AML-193 (cell line): ENCODE data around the gene C1orf105.

Source experiments
- DNase-seq, 2 experiments: peaks; one replicate each; lab custom pipeline; 2025; lab: John Stamatoyannopoulos, UW

C1orf105 gene

GRCh38 chr1:172457479-172458130, 37.1 kb downstream of the C1orf105 start:
- DNase-seq: no peak

DNA sequence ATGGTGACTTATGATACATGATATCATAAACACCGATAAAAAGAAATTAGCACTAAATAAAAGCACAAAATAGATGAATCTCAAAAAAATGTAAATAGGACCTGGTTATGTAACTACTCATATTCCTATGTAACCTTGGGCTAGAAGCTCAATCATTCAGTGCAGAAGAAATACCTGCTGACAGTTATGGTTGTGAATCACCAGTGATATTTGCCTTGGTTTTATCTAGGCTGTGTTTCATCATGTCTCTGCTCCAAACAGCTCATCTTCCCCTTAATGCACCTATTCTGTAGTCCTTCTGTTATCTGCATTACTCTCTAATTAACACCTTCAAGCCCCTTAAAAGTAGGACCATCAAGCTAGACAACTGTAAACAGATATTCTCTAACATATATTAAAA, 39.7 kb downstream of the C1orf105 start:
- no peak for DNase-seq

- no peak for DNase-seq
Observed at GRCh38 chr1:172460887-172461315, 40.4 kb downstream of the C1orf105 start.

- DNase-seq: no peak
Observed at GRCh38 chr1:172465617-172466016, 45.1 kb downstream of the C1orf105 start.

- DNase-seq: no peak
Observed at GRCh38 chr1:172466795-172467407, 46.4 kb downstream of the C1orf105 start.

DNA sequence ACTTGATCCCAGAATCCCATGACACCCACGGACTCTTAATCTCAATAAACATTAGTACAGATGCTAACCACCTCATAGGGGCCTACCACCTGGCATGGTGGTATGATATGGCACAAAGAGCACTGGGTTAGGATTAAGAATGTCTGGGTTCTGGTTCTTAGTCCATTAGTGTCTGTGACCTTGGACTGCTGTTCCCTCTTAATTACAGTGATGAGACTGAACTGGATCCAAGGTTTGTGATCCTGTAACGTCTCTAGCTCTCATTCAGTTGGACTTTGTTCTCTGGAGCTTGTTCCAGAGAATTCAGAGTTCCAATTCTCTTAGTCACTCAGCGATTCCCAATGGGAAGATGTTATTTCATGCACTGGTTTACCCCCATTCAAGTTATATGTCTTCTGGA, 47.0 kb downstream of the C1orf105 start:
- DNase-seq: no peak

- no peak for DNase-seq
Observed at GRCh38 chr1:172468296-172468695, 47.8 kb downstream of the C1orf105 start.

DNA sequence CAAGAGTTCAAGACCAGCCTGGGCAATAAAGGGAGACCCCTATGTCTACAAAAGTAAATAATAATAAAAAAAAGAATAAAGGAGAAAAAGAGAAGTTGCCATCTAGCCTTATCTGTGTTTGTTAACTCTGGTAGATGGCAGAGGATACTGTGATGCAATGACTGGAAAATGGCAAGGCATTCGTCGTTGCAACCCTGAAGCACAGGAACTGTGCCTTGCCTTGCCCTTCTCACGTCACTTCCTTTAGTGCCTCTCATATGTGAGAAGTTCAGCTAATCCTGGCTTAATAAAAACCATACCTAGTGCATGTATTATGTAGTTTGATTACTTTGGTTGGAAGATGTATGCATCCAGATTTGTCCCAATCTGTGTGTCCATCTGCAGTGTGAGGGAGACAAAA, 49.2 kb downstream of the C1orf105 start:
- DNase-seq: peak; percentile 77 to 85

DNA sequence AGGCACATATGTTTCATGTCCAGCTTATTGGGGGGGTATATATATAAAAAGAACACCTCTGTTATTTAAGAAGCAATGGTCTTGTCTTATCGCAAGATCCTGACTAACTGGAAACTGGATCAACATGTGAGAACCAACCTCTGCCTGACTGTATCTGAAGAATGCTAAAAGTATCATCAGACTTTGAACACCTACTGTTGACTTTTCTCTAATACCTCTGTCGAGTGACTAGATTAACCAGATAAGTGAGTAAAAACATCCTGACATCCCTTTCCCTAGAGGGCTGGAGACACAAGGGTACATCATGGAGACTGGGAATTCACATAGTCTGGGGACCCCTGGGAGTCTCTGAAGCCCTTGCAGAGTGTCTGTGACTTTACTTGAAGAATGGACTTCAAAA, 49.7 kb downstream of the C1orf105 start:
- DNase-seq: no peak

GRCh38 chr1:172471666-172472065, 51.2 kb downstream of the C1orf105 start:
- DNase-seq: no peak

DNA sequence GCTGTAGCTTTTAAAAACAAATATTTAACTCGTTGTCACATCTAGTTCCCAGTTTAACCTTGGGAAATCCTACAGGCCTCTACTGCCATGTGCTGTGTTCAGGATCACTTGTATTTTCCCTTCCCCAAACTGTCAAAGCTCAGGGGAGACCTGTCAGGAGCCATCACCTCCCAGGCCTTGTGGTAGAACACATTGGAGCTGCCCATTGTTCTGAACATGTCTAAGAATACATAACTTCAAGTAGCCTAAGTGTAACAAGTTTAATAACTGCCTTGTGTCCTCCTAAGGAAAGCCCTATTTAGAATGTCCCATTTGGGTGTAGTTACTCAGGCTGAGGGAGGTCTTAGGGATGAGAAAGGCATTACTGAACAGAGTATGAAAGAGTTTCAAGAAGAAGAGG, 52.0 kb downstream of the C1orf105 start:
- no peak for DNase-seq

DNA sequence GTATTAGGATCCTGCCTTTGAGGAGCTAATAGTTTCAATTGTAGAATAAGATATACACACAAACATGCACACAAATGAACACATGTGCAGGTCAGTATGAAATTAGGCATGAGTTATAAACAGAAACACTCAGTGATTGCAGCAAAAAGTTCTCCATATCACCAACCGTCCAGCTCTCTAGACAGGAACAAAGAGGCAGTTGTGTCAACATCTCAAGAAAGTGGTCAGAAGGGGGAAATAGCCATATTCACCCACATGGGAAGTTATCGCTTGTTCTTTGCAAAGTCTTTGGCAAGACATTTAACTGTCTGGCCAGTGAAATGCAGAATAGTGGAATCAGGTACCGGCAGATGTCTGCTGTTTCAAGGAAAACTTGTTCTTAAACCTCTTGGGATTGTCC, 52.8 kb downstream of the C1orf105 start:
- DNase-seq: peak; percentile 99

DNA sequence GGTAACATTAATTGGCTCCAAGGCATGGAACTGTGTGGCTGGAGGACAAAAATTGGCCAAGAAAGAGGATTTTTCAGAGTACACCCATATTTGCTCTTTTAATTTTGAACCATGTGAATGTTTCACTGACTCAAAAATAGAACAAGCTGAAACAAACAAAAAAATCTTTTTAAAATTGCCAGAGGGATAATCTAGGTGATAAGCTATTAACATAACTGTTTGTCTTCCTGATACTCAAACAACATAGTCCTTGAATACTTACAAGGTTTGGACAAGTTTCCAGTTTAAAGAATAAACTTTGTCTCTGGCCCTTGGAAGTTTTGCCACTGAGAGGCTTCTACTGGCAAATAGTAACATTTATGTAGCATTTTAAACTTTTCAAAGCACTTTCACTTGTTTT, 53.4 kb downstream of the C1orf105 start:
- DNase-seq: no peak

DNA sequence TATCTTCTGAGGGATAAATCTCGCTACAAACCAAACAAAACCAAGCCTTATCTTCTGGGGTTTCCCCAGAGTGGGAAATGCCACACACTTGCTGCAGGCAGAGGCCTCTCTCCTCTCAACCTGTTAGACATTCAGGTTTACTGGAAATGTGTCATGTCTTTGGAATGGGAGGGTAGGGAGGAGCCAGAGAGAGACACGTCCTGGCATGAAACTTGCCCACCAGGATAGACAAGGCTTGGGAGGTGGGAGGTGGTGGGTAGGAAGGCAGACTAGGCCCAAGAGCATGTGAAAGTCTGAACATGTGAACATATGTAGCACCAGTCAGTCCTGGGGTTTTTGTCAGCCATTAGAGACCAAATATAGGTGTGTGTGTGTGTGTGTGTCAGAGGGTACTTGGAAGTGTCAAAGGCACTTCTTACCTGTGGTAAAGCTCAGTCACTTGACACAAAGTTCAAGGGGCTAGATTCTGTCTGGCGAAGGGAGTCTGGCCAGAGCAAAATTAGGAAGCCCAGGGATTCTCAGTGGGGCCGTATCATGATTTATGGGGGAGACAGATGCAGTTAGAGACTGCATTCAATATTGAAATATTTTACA, 55.8 kb downstream of the C1orf105 start:
- no peak for DNase-seq

GRCh38 chr1:172477216-172477615, 56.7 kb downstream of the C1orf105 start:
- DNase-seq: no peak

GRCh38 chr1:172477741-172478140, 57.3 kb downstream of the C1orf105 start:
- no peak for DNase-seq

DNA sequence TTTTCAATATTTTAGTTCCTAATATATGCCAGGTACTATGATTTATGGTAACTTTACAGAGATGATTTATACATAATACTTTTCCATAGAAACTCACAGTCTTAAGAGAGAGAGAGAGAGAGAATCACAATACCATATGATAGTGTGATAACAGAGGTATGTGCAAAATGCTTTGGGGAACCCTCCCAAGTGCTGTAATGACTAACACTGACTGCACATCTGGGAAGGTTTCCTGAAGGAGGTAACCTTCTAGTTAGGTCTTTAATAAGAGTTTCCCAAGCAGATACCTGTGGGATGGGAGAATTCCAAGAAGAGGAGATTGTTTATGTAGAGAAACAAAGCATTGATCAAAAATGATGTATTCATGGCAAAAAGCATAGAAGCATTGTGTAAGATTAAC, 58.0 kb downstream of the C1orf105 start:
- DNase-seq: no peak

DNA sequence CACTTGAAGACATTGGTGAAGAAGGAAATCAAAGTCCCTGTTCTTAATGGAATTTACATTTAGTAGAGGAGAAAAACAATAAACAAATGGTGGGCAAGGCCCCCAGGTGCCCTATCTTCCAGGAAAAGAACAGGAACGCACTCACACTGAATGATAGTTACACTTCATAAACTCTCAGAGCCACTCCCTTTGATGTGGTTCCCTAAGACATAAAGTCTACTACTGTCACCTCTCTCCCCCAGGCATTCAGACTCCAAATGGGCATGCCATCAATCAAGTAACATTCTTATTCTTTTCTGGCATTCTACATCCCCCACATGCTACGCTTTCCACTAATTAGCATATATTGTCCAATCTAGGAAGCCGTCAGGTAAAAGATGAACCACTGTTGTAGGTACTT, 59.9 kb downstream of the C1orf105 start:
- DNase-seq: no peak

GRCh38 chr1:172482044-172482443, 61.6 kb downstream of the C1orf105 start:
- DNase-seq: no peak

GRCh38 chr1:172483448-172483847, 63.0 kb downstream of the C1orf105 start:
- DNase-seq: no peak

- no peak for DNase-seq
Observed at GRCh38 chr1:172484252-172484651, 63.8 kb downstream of the C1orf105 start.

GRCh38 chr1:172485626-172486025, 65.1 kb downstream of the C1orf105 start:
- no peak for DNase-seq

GRCh38 chr1:172486805-172487454, 66.4 kb downstream of the C1orf105 start:
- no peak for DNase-seq
